ENCODE data around the gene APC.

Gene APC

DNA sequence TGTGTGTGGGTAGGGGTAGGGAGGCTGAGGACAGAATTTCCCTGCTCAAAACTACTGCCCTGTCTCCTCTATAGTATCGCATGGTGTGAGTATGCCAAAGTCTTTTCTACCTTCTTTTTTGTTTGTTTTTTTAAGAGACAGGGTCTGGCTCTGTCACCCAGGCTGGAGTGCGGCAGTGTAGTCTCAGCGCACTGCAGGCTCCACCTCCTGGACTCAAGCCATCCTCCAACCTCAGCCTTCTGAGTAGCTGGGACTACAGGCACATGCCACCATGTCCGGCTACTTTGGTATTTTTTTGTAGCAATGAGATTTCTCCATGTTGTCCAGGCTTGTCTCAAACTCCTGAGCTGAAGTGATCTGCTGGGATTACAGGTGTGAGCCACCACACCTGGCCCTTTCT lies 125.9 kb downstream of the APC start:
- no peak overlapping the region for H3K9ac ChIP-seq (ENCODE audit: low read depth, low read length)
- peaks cover 2% of the 10 kb centered on the region for H3K27me3 ChIP-seq (ENCODE audit: control insufficient read depth, insufficient read depth, low read length)
- H3K9me3 ChIP-seq (ENCODE audit: control insufficient read depth, insufficient read depth, low read length), result no peaks in the 10 kb centered on the region
- H3K4me1 ChIP-seq (ENCODE audit: control insufficient read depth, insufficient read depth, low read length), result no peaks in the 10 kb centered on the region
- no peak overlapping the region for H3K4me3 ChIP-seq (ENCODE audit: low read depth, low read length)
- H3K36me3 ChIP-seq (ENCODE audit: control insufficient read depth, insufficient read depth, low read length), result peaks cover 4% of the 10 kb centered on the region

DNA sequence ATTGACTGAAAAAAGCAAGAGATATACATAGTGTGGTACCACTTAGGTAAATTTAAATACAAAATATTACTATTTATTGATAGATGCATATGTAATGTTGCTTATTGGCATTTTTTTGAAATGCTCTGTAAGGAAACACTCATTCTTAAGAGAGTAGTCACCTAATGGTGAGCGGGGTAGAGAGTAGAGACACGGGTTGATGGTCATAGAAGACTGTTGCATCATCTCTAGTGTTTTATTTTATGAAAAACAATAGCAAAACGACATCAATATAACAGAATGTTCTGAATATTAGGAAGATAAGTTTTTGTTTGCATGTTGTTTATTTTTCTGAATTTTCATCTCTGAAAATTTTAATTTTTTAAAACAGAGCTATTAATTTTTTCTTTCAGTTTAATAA lies 127.4 kb downstream of the APC start:
- Histone ChIP-seq H3K9ac (ENCODE audit: low read depth, low read length) (no peak overlapping the region), H3K27me3 (ENCODE audit: control insufficient read depth, insufficient read depth, low read length) (no peaks in the 10 kb centered on the region), H3K4me1 (ENCODE audit: control insufficient read depth, insufficient read depth, low read length) (no peaks in the 10 kb centered on the region), H3K4me3 (ENCODE audit: low read depth, low read length) (no peak overlapping the region), H3K9me3 (ENCODE audit: control insufficient read depth, insufficient read depth, low read length) (no peaks in the 10 kb centered on the region), H3K36me3 (ENCODE audit: control insufficient read depth, insufficient read depth, low read length) (peaks cover 14% of the 10 kb centered on the region)

DNA sequence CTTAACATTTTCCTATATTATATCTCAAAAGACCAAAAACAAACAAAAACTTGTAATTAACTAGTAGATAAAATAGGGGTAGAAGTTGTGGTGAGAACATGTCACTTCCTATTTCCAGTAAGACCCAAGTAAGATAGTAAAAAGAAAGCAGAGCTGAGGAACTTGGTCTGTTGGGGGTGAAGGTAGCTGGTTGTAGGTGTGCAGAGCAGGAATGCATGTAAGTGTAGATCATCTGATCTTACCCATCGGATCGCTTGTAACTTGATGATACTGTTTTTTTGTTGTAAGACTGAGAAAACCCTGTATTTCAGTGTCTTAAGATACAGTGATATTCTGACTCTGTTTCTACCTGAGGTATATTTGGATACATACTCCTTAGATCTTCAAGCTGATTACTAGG lies 129.1 kb downstream of the APC start:
- Histone ChIP-seq H3K27me3 (ENCODE audit: control insufficient read depth, insufficient read depth, low read length) (no peaks in the 10 kb centered on the region), H3K36me3 (ENCODE audit: control insufficient read depth, insufficient read depth, low read length) (peaks cover 20% of the 10 kb centered on the region), H3K4me3 (ENCODE audit: low read depth, low read length) (no peak overlapping the region), H3K9me3 (ENCODE audit: control insufficient read depth, insufficient read depth, low read length) (no peaks in the 10 kb centered on the region), H3K4me1 (ENCODE audit: control insufficient read depth, insufficient read depth, low read length) (no peaks in the 10 kb centered on the region), H3K9ac (ENCODE audit: low read depth, low read length) (no peak overlapping the region)

DNA sequence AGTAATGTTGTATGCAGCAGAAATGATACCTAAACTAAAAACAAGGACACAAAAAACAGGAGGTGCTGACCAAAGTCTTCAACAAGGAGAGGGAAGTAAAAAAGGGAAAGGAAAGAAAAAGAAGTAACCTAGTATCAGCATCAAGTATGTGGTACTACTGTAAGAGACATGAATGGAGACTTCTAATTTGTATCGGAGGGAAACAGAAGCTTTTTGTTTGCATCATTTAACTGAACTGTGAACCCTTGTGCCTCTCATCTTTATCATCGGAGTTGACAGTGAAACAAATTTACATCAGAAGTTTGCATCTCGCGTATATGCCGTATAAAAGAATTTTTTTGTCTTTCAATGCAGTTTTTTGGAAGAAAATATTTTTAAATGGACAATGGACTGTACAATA lies 129.7 kb downstream of the APC start:
- peaks cover 20% of the 10 kb centered on the region for H3K36me3 ChIP-seq (ENCODE audit: control insufficient read depth, insufficient read depth, low read length)
- H3K27me3 ChIP-seq (ENCODE audit: control insufficient read depth, insufficient read depth, low read length), result no peaks in the 10 kb centered on the region
- no peak overlapping the region for H3K4me3 ChIP-seq (ENCODE audit: low read depth, low read length)
- no peaks in the 10 kb centered on the region for H3K9me3 ChIP-seq (ENCODE audit: control insufficient read depth, insufficient read depth, low read length)
- H3K4me1 ChIP-seq (ENCODE audit: control insufficient read depth, insufficient read depth, low read length), result no peaks in the 10 kb centered on the region
- H3K9ac ChIP-seq (ENCODE audit: low read depth, low read length), result no peak overlapping the region

DNA sequence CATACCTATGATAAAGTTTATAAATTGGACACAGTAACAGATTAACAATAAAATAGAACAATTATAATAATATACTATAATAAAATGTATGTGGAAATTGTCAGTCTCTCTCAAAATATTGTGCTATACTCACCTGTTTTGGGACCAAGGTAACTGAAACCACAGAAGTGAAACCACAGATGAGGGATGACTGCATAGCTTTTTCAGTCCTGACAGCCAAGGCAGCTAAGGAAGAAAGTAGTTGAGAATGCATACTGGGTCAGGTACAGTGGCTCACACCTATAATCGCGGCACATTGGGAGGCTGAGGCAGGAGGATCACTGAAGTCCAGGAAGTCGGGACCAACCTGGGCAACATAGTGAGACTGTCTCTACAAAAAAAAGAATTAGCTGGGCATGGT lies 132.3 kb downstream of the APC start:
- Histone ChIP-seq H3K9ac (ENCODE audit: low read depth, low read length) (no peak overlapping the region), H3K9me3 (ENCODE audit: control insufficient read depth, insufficient read depth, low read length) (no peaks in the 10 kb centered on the region), H3K27me3 (ENCODE audit: control insufficient read depth, insufficient read depth, low read length) (no peaks in the 10 kb centered on the region), H3K4me1 (ENCODE audit: control insufficient read depth, insufficient read depth, low read length) (no peaks in the 10 kb centered on the region), H3K36me3 (ENCODE audit: control insufficient read depth, insufficient read depth, low read length) (peaks cover 20% of the 10 kb centered on the region), H3K4me3 (ENCODE audit: low read depth, low read length) (no peak overlapping the region)

DNA sequence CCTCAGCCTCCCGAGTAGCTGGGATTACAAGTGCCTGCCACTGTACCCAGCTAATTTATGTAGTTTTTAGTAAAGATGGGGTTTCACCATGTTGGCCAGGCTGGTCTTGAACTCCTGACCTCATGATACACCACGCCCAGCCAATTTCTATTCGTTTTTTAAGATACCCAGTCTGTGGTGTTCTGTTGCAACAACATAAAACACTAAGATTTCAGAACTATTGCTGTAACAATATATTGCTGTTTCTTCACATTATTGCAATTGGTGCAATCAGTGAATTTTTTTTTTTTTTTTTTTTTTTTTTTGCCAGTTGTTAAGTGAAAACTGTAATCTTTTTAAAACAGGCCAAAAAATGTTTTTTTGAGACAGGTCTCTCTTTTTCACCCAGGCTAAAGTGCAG lies 133.3 kb downstream of the APC start:
- H3K36me3 ChIP-seq (ENCODE audit: control insufficient read depth, insufficient read depth, low read length), result peaks cover 20% of the 10 kb centered on the region

DNA sequence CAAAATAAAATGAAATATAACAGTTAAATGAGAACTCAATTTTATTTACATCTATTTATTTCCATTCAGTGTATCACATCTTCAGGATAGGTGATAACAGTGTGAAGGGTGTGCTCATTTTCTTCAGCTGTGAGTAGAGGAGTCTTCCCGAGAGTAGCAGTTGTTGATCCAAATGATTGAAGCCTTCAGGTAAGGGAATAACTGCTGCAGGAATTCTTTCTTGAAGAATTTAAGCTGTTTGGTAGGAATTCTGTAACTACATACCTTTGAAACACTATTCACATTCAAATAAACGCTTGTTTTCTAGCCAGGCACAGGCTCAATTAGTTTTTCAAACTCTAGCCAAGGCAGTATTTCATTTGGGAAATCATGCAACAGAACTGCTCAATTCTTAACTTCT lies 138.7 kb downstream of the APC start:
- no peak overlapping the region for H3K4me3 ChIP-seq (ENCODE audit: low read depth, low read length)
- no peak overlapping the region for H3K9ac ChIP-seq (ENCODE audit: low read depth, low read length)
- H3K9me3 ChIP-seq (ENCODE audit: control insufficient read depth, insufficient read depth, low read length), result no peaks in the 10 kb centered on the region
- H3K36me3 ChIP-seq (ENCODE audit: control insufficient read depth, insufficient read depth, low read length), result no peaks in the 10 kb centered on the region
- no peaks in the 10 kb centered on the region for H3K27me3 ChIP-seq (ENCODE audit: control insufficient read depth, insufficient read depth, low read length)
- peaks cover 4% of the 10 kb centered on the region for H3K4me1 ChIP-seq (ENCODE audit: control insufficient read depth, insufficient read depth, low read length)

More for the DNA sequence above, 133.3 kb downstream of the APC start:
- Histone ChIP-seq H3K27me3 (ENCODE audit: control insufficient read depth, insufficient read depth, low read length) (no peaks in the 10 kb centered on the region), H3K4me1 (ENCODE audit: control insufficient read depth, insufficient read depth, low read length) (no peaks in the 10 kb centered on the region), H3K9ac (ENCODE audit: low read depth, low read length) (no peak overlapping the region), H3K4me3 (ENCODE audit: low read depth, low read length) (no peak overlapping the region), H3K9me3 (ENCODE audit: control insufficient read depth, insufficient read depth, low read length) (no peaks in the 10 kb centered on the region)

DNA sequence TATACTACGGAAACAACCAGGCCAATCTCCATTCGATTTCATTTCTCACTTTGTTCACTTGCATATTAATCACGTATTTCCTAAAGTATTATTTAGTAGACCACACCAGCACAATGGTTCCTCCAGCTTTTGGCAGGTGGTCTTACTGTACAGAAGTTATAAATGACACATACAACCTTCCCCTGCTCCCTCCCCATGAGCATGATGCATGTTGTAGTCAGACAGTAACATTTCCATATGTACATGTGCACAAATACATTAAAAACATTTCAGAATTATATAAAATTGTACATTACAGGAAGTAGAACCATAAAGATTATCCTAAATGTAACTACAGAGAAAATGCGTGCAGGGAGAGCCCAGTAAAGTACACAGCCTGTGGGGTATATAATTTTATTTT lies 140.4 kb downstream of the APC start:
- Histone ChIP-seq H3K36me3 (ENCODE audit: control insufficient read depth, insufficient read depth, low read length) (no peaks in the 10 kb centered on the region), H3K27me3 (ENCODE audit: control insufficient read depth, insufficient read depth, low read length) (no peaks in the 10 kb centered on the region), H3K4me3 (ENCODE audit: low read depth, low read length) (no peak overlapping the region), H3K4me1 (ENCODE audit: control insufficient read depth, insufficient read depth, low read length) (peaks cover 4% of the 10 kb centered on the region), H3K9ac (ENCODE audit: low read depth, low read length) (no peak overlapping the region), H3K9me3 (ENCODE audit: control insufficient read depth, insufficient read depth, low read length) (no peaks in the 10 kb centered on the region)

DNA sequence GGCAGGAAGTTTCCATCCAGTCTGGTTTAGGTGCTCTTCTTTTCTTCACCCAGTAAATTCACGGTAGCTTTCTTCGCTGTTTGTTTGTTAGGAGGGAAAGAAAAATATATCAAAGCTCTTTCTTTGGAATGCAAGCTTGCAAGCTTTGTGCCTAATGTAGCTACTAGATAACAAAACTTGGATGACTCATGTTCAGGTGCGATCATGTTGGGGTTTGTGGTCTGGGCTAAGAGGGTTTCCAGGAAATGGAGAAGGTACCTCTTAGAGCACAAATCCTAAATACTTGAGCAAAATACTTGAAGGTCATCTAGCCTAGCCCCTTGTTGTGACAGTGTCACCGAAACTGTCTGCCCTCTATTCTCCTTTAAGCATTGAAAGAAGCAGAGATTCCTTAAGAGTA lies 141.1 kb downstream of the APC start:
- Histone ChIP-seq H3K36me3 (ENCODE audit: control insufficient read depth, insufficient read depth, low read length) (no peaks in the 10 kb centered on the region), H3K9ac (ENCODE audit: low read depth, low read length) (no peak overlapping the region), H3K27me3 (ENCODE audit: control insufficient read depth, insufficient read depth, low read length) (no peaks in the 10 kb centered on the region), H3K4me1 (ENCODE audit: control insufficient read depth, insufficient read depth, low read length) (peaks cover 4% of the 10 kb centered on the region), H3K9me3 (ENCODE audit: control insufficient read depth, insufficient read depth, low read length) (no peaks in the 10 kb centered on the region), H3K4me3 (ENCODE audit: low read depth, low read length) (no peak overlapping the region)

DNA sequence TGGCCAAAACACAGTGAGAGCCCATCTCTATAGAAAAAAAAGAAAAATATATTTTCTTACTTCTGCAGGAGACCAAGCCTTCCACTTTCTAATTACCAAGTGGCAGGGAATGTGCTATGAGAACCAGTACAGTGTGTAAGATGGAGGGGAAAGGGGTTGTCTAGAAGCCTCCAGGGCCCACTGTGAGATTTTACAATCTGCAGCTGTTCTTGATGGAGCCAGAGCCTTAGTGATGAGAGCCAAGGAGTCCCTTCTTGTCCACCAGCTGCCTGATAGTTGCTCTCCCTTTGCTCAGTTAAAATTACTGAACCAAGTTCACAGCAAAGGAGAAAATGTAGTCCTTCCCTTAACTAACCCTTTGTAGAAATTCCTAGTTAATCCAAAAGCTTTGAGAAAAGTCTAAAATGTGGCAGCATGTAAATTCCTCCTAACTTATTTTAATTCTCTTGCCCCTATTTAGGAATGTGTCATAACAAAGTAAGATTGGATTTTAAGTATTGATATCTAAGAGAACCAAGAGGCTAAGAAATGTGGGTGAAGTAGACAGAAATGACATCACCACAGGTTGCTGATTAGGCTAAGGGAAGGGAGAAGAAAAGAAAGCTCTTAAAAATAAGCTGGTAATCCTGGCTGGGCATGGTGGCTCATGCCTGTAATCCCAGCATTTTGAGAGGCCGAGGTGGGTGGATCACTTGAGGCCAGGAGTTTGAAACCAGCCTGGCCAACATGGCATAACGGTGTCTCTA lies 142.7 kb downstream of the APC start:
- peaks cover 3% of the 10 kb centered on the region for H3K36me3 ChIP-seq (ENCODE audit: control insufficient read depth, insufficient read depth, low read length)
- H3K9me3 ChIP-seq (ENCODE audit: control insufficient read depth, insufficient read depth, low read length), result no peaks in the 10 kb centered on the region
- H3K27me3 ChIP-seq (ENCODE audit: control insufficient read depth, insufficient read depth, low read length), result no peaks in the 10 kb centered on the region
- no peak overlapping the region for H3K9ac ChIP-seq (ENCODE audit: low read depth, low read length)
- H3K4me3 ChIP-seq (ENCODE audit: low read depth, low read length), result no peak overlapping the region
- H3K4me1 ChIP-seq (ENCODE audit: control insufficient read depth, insufficient read depth, low read length), result peaks cover 4% of the 10 kb centered on the region

DNA sequence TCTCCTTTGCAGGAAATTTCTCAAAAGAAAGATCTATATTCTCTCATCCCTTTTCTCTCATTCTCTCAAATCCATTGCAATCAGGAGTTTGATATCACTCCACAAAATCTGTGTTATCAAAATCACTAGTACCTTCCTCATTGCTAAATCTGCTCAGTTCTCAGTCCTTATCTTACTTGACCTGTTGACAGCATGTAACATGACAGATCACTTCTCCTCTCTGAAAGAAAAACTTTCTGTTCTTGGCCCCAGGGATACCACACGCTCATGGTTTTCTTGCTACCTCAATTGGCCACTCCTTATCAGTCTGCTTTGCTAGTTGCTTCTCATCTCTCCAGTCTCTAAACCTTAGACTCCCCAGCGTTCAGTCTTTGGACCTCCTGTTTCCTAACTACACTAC lies 145.5 kb downstream of the APC start:
- peaks cover 8% of the 10 kb centered on the region for H3K36me3 ChIP-seq (ENCODE audit: control insufficient read depth, insufficient read depth, low read length)

DNA sequence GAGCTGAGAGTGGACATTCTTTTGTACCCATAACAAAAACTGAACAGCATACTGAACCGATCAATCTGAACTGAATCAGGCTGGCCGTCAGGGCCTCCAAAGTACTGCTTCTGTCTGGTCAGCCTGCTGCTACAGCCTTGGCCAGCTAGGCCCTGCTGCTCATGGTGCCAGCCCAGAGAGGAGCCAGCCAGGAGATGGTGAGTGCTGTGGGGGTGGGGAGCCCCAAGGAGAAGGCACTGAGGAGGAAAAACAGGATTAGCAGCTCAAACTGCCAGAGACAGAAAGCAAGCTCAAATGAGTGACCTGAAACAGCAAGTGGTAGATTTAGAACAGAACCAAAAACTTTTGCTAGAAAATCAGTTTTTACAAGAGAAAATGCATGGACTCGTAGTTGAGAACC lies 147.3 kb downstream of the APC start:
- Histone ChIP-seq H3K27me3 (ENCODE audit: control insufficient read depth, insufficient read depth, low read length) (no peaks in the 10 kb centered on the region), H3K4me1 (ENCODE audit: control insufficient read depth, insufficient read depth, low read length) (no peaks in the 10 kb centered on the region), H3K36me3 (ENCODE audit: control insufficient read depth, insufficient read depth, low read length) (peaks cover 8% of the 10 kb centered on the region), H3K4me3 (ENCODE audit: low read depth, low read length) (no peak overlapping the region), H3K9me3 (ENCODE audit: control insufficient read depth, insufficient read depth, low read length) (no peaks in the 10 kb centered on the region), H3K9ac (ENCODE audit: low read depth, low read length) (no peak overlapping the region)

More for the DNA sequence above, 145.5 kb downstream of the APC start:
- no peak overlapping the region for H3K4me3 ChIP-seq (ENCODE audit: low read depth, low read length)
- H3K9ac ChIP-seq (ENCODE audit: low read depth, low read length), result no peak overlapping the region
- no peaks in the 10 kb centered on the region for H3K27me3 ChIP-seq (ENCODE audit: control insufficient read depth, insufficient read depth, low read length)
- H3K4me1 ChIP-seq (ENCODE audit: control insufficient read depth, insufficient read depth, low read length), result no peaks in the 10 kb centered on the region
- H3K9me3 ChIP-seq (ENCODE audit: control insufficient read depth, insufficient read depth, low read length), result no peaks in the 10 kb centered on the region
